GM21515 (cell line): ENCODE results near the gene BBS9.

ENCODE experiments used
- ATAC-seq: cut with Tn5 transposase; IDR thresholded peaks from one replicate; pipeline ENCODE4 v1.9.1; 2021; ENCODE audit not compliant: unreplicated experiment

Gene BBS9

DNA sequence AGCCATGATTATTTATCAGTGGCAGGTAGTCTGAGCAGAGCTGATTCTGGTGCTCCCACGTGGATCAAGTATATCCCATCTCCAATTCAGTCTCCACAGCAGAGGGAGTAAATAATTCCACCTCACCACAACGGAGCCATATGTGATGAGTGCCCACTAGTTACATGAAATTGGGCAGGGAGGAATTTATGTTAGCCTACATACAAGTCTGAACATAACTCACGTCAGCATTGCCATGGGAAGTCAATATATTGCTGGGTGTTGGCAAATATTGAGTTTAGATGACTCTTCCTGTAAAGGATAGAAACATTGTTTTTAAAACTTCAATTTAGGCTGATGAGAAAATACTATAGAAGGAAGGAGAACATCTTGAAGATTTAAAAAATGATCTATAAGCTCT, 507.0 kb downstream of the BBS9 start:
- ATAC-seq = no peak

DNA sequence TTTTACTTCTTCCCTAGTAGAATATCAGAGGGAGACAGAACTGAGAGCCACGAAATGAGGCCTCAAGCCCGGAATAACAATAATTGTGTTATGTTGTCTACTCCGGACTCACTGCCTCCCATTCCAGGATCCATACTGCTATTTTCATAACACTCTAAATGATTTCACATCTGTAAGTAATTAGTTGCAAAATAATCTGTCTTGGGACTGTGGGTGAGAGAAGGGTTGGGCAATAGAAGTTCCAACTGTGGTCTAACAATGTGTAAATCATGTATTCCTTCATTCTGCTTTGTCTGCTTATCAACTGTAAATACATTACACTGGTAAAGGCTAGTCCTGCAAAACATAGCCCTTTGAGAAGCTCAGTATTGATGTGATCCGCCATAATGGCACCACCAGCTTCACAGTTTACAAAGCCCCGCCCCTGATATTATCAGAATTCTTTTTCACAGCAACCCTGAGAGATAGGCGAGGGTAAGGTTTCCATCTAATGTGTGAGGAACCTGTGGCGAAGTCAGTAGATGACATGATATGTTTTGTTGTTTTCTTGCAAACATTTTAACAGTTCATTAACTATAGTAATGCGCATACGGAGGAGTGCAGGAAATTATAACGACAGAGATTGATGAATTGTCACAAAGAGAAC, 510.3 kb downstream of the BBS9 start:
- no peak for ATAC-seq

DNA sequence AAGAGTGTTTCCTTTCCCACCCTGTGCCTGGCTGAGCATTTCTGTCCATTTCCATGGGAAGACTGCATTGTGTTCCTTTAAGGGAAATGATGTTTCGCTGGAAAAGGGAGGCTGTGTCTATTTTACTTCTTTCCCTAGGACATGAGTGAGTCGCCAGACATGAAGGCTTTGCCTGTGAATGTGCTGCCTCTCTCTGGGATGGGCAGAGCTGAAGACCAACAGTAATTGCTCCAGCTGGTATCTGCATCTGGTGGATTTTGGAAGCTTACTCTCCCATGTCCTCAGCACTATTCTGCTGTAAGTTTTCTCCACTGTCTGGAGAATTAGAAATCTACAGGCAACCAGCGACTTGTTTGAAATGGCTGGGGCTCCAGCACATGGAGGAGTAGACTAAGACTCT, 511.4 kb downstream of the BBS9 start:
- ATAC-seq = no peak

DNA sequence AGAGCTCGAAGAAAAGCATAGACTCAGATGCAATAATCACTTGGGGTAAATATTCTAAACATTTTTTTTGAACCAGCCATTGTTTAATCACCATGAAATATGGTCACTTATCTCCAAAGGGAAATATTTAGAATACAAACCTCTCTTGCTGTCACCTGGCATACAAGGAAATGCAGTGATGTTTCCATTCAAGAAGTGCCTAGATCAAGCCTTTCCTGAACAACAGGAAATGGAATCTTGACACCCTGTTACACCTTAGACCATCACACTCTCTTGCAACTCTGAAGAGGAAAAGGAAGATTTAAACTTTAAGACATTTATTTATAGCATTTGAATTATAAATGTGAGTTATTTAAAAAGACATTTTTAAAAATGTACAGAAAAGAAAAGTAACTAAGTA, 512.9 kb downstream of the BBS9 start:
- no peak for ATAC-seq

DNA sequence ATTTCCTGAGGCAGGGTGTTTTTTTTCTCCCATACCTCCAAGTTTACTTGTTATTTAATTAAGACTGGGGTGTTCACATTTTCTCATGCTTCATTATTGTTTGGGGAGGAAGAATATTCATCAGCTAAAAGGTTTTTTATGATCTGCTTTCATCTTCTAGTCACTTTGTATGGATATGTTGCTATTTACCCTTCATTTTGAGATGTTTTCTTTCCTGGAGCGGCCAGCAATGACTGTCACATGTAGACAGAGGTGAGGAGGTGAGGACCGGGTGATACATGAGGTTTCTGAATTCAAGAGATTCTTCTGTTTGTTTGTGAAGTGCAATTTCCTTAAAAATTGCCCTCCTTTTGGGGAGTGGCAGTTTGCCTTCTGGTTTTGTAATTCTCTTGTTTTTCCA, 514.2 kb downstream of the BBS9 start:
- no peak for ATAC-seq

DNA sequence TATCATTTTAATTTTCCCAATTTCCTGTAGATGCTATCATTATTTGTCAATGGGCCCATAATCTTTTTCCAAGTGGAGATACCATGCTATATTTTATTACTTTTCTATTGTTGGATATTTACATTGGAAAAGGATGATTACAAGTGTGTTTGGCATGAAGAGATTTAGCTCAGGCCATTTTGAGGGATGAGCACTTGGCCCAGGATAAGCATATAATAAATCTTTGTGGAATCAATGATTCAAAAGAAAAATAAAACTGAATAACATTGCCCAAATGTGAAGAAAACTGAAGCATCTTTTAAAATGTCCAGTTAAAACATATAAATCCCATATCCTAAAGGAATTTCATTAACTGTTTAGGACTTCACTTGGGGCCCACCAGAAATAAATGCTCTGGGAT, 515.1 kb downstream of the BBS9 start:
- no peak for ATAC-seq

DNA sequence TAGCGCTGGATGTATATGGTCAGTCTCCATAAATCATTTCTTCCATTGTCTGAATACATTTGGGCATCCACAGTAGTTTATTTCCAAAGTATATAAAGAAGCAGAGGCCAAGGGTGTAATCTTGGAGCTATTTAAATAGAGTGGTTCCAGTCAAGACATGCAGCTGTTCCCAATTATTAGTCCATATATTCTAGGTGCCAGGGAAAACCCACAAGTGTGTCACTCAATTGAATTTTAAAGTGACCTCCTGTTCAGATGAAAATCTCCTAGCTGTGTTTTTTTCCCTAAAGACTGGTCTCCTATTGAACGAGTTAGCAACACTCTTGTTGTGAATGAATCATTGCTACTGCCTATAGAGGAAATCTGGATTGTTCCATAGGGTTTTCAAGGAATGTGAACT, 515.7 kb downstream of the BBS9 start:
- ATAC-seq = no peak

DNA sequence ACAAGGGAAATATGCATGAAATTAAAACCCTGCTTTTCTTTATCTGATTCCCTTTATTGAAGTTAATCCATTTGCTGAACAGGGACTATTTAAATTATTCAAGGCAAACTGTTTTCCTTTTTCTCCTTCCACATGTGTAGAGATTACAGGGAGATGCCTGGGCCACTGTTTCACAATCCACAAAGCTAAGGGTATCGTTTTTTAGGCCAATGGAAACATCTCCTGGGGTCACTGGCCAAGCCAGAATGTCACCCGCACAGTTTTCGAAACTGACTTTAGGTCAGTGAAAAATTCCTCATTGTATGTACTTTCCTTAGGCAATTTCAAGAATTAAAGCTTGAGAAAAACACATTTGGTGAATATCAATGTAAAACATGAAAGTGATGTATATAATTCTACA, 516.8 kb downstream of the BBS9 start:
- ATAC-seq = no peak

DNA sequence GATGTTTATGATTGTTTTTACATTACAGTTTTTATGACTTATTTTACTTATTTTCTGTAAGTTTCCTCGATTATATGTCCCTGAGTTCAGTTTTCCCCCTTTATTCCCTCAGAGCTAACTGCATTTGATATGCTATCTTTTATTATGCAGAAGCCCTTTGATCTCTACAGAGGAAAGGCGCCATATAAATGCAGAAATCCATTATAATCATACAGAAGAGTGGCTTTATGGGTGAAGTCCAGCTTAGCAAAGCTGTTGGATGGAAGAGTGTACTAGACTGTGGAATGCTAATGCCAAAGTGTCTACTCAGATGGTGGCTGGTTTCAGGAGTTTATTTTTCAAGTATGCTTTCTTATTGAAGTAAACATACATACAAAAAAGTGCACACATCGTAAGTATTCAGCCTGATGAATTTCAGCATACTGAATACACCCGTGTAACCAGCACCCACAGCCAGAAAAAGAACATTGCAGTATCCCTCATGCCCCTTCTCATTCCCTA, 517.6 kb downstream of the BBS9 start:
- no peak for ATAC-seq

DNA sequence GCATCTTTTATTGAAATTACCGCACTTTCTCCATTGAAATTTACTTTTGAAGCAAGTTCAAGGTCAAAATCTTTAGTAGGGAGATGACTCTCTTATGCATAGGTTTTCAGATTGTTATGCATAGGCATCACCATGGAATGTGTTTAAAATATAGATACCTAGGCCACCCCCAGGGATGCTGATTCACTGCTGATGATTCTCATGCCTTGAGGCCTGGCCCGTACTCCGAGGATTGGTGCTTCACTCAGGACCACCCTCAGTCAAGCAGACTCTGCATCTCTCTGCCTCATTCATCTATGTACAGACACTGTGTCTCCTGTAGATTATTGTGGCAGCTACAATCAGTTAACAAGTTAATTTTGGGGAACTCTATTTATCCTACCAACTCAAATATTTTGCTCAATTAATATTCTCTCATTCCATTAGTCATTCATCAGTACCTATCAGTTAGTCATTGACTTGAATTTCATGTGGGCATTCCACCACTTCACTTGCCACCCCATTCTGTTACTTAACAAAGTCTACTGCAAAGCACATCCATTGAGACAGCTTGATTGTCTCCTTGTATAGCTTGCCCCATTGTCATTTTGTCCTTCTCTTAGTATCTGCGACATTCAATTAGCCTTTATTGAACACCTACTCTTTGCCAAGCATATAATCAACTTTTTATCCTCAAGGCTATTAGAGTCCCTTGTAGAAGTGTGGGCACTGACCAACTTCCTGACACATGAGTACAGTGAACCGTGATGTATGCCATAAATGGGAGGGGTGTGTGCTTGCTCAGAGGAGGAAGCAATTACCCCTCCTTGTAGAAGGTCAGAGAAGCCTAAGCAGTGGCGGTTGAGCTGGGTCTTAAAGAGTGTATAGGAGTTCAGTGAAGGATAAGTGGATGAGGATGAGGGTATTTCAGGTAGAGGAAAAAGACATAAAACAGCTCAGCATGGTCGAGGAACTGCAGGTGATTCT, 520.4 kb downstream of the BBS9 start:
- ATAC-seq = no peak

DNA sequence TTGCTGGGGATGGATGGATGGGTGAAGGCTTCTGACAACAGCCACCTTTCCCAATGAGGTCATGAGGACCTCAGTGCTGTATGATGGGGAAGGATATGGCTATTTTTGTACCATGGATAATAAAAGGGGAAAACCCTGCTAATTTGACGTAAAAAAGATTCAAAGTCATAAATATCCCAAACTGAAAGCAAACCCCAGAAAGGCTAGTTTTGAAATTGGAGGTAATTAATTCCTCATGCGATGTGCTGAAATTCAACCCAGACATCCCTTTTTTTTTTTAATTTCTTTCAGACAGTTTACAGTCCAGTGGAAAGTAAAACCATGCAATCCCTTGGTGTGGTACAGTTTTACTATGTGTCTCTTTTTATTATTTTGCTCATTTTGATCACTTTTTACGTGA, 521.5 kb downstream of the BBS9 start:
- ATAC-seq = no peak

DNA sequence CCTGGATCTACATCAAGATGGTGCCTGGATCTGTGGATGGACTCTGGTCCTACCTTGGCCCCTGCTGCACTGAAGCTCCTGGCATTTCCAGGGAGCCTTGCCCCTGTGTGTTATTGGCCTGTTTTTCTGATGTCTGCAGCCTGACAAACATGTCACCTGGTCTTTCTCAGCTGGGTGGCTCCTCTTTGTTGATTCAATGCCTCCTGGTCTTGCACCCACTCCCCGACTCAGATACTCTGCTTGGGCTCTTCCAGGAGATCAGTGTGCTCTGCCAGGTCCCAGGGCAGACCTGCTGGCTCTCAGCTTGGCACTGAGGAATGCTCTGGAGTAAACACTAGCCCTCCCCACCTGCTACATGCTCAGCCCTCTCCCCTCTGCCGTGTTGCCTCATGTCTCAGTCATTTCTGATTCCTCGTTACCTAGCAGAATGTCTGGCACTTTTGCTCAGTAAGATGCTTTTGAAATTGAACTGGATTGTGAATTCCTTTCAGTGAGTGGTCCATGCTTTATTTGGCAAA, 522.7 kb downstream of the BBS9 start:
- ATAC-seq = no peak

DNA sequence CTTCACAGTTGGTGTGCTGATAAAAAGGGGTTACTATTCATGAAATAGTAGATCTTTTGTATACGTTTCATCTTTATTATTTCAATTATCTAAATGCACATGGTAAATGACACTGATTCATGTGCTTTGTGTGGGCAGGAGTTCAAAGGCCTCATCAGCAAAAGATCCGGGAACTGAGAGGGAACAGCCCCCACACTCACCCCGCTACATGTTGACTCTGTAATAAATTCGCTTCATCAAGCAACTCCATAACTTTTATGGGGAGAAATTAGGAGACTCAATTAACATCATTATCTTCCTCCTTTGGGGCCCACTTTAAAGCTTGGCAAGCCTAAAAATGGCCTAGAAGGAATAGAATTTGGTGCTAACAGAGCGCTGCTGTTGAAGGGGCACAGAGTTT, 525.3 kb downstream of the BBS9 start:
- no peak for ATAC-seq
